ENCODE measurements around the gene METTL9.
"Not testable (repeated sequence)": the region's sequence is repeated elsewhere in the genome, so short reads cannot be mapped to it uniquely, and the experiment has no call there.

The METTL9 gene

DNA sequence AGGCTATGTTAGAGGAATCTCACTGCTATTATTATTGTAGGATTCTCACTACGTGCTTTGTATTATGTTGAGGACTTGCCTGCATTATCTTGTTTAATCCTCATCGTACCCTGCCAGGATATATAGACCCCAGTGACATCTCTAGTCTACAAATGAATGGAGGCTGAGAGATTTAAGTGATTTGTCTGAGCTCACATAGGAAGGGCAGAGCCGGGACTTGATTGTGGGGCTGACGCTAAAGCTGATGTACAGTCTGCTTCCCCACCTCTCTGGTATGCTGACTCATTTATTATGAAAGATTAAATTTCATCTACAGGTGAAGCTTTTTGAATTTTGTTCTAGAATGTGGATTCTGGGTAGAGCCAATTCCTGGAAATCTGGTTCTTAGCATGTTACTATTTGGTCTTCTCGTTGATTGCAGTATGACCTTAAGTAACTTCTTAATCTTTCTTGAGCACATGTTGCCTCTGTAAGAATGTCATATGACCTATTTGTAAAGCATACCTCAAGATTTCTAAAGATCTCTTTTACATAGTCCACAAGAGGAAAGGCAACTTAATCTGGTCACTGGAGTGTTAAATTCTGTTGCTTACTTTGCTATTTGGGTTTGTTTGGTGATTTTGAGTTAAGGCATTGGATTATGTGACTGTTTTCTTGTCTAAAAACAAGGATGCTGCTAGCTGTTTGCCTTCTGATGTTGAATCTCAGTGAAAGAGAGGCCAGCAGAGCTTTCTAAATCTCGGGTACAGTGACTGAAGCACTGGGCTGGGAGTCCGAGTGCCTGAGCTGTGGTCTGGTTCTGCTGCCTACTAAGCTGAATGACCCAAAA, 12.4 kb downstream of the METTL9 start:
- no peak for DNase-seq

DNA sequence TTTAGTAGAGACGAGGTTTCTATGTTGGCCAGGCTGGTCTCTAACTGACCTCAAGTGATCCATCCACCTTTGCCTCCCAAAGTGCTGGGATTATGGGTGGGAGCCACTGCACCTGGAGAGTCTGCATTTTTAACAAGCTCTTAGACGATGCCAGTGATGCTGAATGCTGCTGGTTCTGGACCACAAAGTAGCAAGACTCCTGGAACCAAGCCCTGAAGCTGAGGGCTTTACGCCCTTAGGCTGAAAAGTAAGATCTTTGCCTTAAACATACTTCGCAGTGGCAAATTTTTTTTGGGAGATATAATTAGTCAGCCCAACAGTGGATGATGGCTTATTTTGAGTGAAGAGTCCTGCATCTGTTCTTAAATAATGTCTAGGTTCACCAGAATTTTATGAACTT, 14.0 kb downstream of the METTL9 start:
- no peak for DNase-seq

GRCh38 chr16:21613781-21614180, 14.4 kb downstream of the METTL9 start:
- DNase-seq, result no peak

DNA sequence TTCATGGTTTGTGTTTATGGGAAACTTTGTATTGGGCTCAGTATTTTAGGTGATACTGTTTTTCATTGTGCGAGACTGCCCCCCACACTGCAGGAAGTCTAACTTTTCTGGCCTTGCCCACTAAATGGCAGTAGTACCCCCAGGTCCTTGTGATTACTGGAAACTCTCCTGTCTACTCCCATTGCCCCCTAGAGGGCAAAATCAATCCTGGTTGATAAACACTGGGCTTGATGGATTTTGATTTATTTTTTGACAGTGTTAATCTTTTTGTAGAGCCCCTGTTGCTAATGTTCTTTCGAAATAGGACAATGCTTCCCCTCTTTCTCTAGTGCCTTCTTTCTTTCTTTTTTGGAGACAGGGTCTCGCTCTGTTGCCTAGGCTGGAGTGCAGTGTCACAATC, 15.5 kb downstream of the METTL9 start:
- DNase-seq, result no peak

- DNase-seq, result no peak
Measured at GRCh38 chr16:21617607-21618006, 18.2 kb downstream of the METTL9 start.

- DNase-seq, result no peak
Measured at GRCh38 chr16:21618281-21618680, 18.9 kb downstream of the METTL9 start.

DNA sequence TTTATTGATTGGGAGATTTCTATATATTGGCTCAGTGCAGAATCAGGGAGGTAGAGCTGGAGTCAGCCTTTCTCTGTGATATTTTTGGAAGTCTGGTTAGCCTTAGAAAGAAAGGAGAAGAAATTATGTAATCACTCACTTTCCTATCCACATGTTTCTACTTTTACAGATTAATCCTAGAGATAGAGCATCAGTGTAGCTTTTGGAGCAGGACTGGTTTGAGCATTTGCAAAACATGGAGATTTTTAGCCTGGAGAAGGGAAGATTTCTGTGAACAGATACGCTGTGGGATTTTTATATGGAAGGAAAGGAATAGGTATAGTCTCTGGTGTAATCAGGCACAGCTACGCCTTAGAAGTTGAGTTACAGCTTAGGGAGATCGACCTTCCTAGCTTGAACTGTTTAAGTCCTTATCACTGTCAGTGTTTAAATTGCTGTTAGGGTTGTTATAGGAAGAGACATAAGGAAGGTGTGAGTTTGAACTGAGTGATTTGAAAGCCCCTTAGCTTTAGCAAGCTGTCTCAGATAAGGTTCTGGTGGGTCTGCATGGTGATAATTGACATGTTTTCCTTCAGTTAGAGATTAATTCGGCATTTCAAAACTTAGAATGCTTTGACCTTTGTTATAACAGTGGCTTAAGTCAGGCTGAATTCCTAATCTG, 20.5 kb downstream of the METTL9 start:
- DNase-seq, result no peak

- no peak for DNase-seq
Measured at GRCh38 chr16:21620592-21620991, 21.2 kb downstream of the METTL9 start.

DNA sequence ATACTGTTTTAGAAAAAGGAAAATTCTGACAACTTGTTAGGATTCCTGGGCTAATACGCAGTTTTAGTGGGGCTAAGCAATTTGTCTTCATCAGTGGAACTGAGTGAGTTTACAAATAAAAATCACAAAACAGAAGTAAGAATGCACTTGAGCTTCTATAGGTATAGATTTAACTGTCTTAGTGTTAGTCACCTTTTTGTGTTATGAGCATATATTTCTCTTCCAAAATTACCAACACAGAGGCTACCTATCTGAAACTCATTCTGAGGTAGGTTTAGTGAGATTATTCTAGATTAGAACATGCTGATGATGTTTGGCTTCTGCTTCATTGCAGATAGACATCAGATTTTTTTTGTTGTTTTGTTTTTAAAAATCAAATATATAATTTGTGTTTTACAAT, 23.2 kb downstream of the METTL9 start:
- DNase-seq, result no peak

- no peak for DNase-seq
Measured at GRCh38 chr16:21625026-21625425, 25.6 kb downstream of the METTL9 start.

DNA sequence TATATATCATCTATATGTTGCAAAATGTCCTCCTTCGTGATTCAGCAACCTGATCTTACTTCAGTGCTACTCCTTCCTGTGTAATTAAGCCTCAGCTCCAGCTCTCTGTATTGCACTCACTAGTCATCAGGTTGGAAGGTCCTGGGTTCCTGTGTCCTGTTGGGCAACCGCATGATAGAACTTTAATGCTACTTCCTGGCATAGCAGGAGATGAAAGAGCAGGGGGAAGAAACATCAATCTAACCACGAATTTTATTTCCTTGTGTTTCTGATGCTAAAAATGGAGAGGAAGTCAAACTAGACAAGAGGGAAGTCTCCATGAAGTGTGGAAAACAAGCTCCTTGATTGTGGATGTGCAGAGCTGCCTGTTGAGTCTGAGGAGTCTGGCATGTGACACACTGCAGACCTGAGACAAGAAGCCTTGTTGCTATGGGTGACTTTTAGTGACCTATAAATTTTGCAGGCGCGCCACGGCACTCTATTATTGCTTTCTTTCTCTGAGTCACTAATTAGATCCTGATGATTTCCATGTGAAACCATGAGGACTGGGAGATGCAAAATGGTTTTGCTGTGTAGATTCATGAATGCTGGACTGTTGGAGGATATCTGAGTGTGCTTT, 27.4 kb downstream of the METTL9 start:
- DNase-seq, result no peak

DNA sequence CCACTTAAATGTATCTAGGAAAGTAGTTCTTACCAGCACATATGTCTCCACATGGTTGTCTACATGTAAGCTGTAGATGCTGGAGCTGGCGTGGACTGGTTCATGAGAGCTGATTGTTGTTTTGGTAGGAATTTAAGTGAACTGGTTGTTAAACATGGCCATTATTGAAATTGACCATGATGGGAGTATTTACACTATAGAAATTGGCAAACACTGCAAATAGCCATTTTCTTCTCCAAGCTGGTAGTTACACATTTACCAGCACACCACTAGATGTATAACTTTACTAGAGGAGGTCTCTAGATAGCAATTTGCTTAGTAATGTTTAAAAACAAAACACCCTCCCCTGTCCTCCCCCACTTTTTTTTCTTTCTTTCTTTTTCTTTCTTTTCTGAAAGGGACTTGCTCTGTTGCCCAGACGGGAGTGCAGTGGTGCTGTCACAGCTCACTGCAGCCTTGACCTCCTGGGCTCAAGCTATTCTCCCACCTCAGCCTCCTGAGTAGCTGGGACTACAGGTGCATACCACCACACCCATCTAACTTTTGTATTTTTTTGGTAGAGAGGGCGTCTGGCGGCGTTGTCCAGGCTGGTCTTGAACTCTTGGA, 28.8 kb downstream of the METTL9 start:
- no peak for DNase-seq

DNA sequence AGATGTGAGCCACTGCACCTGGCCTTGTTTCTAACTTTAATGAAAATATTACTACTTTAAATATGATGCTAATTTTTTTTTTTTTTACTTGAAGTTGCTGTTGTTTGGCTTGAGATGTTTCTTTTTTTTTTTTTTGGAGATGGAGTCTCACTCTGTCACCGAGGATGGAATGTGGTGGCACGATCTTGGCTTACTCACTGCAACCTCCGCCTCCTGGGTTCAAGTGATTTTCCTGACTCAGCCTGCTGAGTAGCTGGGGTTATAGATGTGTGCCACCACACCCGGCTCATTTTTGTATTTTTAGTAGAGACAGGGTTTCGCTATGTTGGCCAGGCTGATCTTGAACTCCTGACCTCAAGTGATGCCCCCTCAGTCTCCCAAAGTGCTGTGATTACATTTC, 29.4 kb downstream of the METTL9 start:
- no peak for DNase-seq

DNA sequence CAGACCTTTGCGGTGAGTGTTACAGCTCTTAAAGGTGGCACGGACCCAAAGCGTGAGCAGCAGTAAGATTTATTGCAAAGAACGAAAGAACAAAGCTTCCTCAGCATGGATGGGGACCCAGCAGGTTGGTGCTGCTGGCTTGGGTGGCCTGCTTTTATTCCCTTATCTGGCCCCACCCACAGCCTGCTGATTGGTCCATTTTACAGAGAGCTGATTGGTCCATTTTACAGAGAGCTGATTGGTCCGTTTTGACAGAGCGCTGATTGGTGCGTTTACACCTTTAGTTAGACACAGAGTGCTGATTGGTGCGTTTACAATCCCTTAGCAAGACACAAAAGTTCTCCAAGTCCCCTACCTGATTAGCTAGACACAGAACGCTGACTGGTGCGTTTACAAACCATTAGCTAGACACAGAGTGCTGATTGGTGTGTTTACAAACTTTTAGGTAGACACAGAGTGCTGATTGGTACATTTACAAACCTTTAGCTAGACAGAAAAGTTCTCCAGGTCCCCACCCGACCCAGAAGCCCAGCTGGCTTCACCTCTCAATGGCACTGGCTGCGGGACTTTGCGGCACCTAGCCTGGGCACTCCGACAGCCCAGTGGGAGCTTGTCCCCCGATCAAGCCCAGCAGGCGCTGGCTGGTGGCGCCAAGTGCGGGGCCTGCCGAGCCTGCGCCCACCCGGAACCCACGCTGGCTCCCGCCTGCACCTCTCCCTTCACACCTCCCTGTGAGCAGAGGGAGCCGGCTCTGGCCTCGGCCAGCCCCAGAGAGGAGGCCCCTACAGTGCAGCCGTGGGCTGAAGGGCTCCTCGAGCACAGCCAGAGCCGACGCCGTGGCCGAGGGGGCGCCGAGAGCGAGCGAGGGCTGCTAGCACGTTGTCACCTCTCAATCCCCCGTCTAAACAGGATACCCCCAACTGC, 30.5 kb downstream of the METTL9 start:
- DNase-seq, result not testable (repeated sequence)

DNA sequence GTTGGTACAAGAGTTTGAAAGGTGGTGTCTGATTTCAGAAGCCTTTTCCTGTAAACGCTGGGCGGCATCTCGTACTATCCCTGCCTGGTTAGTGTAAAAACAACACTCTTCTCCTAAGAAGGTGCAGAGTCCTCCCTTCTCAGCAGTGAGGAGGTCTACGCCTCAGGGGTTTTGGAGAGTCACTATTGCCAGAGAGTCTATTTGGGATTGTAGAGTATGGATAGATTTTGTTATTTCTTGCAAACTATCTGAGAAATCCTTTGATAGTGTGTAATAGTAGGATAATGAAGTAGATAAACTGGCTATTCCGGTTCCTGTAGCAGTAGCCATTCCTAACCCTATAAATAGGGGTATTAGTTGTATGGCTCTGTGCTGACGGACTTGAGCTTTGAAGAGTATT, 31.5 kb downstream of the METTL9 start:
- DNase-seq, result not testable (repeated sequence)

GRCh38 chr16:21631376-21631775, 32.0 kb downstream of the METTL9 start:
- DNase-seq, result not testable (repeated sequence)

- not testable (repeated sequence) for DNase-seq
Measured at GRCh38 chr16:21631951-21632575, 32.7 kb downstream of the METTL9 start.

DNA sequence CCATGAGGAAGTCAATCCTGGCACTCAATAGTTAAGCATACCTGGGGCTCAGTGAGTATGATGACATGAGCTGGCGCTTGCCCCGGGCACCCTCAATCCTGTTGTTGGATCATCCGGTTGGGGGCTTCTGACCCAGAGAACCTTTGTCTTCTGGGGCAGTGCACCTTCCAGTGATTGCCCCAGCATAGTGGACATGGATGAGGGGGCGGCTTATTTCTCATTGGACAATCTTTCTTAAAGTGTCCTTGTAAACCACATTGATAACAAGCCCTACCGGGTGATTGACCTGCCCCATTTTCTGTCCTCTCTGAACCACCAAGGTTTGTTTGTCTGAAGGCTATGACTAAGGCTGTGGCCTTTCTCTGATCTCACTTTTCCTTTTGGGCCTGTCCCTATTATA, 34.8 kb downstream of the METTL9 start:
- no peak for DNase-seq

GRCh38 chr16:21635694-21636093, 36.3 kb downstream of the METTL9 start:
- not testable (repeated sequence) for DNase-seq

- DNase-seq, result no peak
Measured at GRCh38 chr16:21637032-21637968, 37.9 kb downstream of the METTL9 start.

GRCh38 chr16:21638573-21638975, 39.2 kb downstream of the METTL9 start:
- DNase-seq, result no peak

Measured in right forelimb (tissue), 1 donor.